ENCODE measurements around the gene SPAG6. TPM values are rescaled to one million over a fixed set of nuclear protein-coding genes. Genes with fewer than 3 reads are reported as not detected.

SPAG6 gene
- total and polyA plus RNA-seq, 9 of the 15 experiments (the other 6 are each of a cell fraction or from before 2014, with no cell fraction given): 3.5 to 23.1 (median 11.8) TPM

- Histone ChIP-seq H3K4me3 (peak within 1 kb of the TSS; percentile 78), H3K9ac (ENCODE audit: insufficient read depth in 1 of 2, low read depth in 2 of 2, low read length in 2 of 2) (peak within 1 kb of the TSS; percentile 84 to 99), H2AFZ (ENCODE audit: low read depth, low read length) (peak within 1 kb of the TSS; percentile 68), H3K4me2 (ENCODE audit: insufficient read depth, low read length) (peak within 1 kb of the TSS; percentile 81), H3K9me3 (replicated peaks; ENCODE audit: control insufficient read depth, insufficient read depth, low read depth, low read length) (no peaks in the 10 kb centered on the region), H3K36me3 (ENCODE audit: control insufficient read depth, insufficient read depth, low read length) (no peaks in the 10 kb centered on the region), H3K27me3 (ENCODE audit: control insufficient read depth in 2 of 2, insufficient read depth in 2 of 2, low read length in 2 of 2) (peaks cover 6 to 7% of the 10 kb centered on the region in 2 experiments; a peak in 3 of 5 replicates), H4K20me1 (replicated peaks; ENCODE audit: control insufficient read depth, insufficient read depth, low read length) (0 out of 2 replicates have a peak, but pooled peaks cover 6% of the 10 kb centered on the region), H3K9me1 (ENCODE audit: control insufficient read depth, insufficient read depth, low read length) (no peaks in the 10 kb centered on the region), H3K4me1 (replicated peaks in 1 of 2; ENCODE audit: control insufficient read depth in 2 of 2, insufficient read depth in 2 of 2, low read length in 2 of 2) (peaks cover 14 to 23% of the 10 kb centered on the region in 2 experiments; a peak in 3 of 5 replicates), H3K27ac (ENCODE audit: extremely low read depth, low read depth, low read length) (peak within 1 kb of the TSS; percentile 95), H3K79me2 (ENCODE audit: control insufficient read depth, insufficient read depth, low read length) (peaks cover 82% of the 10 kb centered on the region)
- CTCF ChIA-PET (ENCODE audit: low intra/inter-chr PET ratio): no interaction called here
- WGBS (ENCODE audit: insufficient coverage, low coverage, missing lambda C conversion rate): no CpG with 5 or more reads among the region's 85 CpGs
- FAIRE-seq (no peak), ATAC-seq (peak; percentile 54), DNase-seq (ENCODE audit: extremely low read depth in 1 of 4, low spot score in 3 of 4) (peak; percentile 81 to 91 (median 88))
- intact Hi-C loops (cut with micrococcal nuclease) (loop anchor here (5.0 kb wide), 1 partner anchor 192 kb away; no protein-coding TSS in a partner anchor), in situ Hi-C loops (cut with MboI) (no loop called here)
- POLR2A ChIA-PET: interaction anchor here (1.0 kb wide), 1 partner anchor 91 kb away, joined by 3 read pairs; no protein-coding TSS in a partner anchor
- no TSS peak for BruUV-seq (replicated peaks)
- TF ChIP-seq SIN3B (IDR thresholded peaks at IDR 0.05; ENCODE audit: low read depth) (no peak), FOXJ3 (CRISPR knock-in tag; IDR thresholded peaks at IDR 0.05) (no peak), ZNF699 (CRISPR knock-in tag; IDR thresholded peaks at IDR 0.05; ENCODE audit: insufficient replicate concordance) (no peak), PRPF4 (IDR thresholded peaks at IDR 0.05; ENCODE audit: insufficient read depth, low read depth, low read length, poor library complexity, severe bottlenecking) (no peak), NFRKB (IDR thresholded peaks at IDR 0.05; ENCODE audit: low read depth) (no peak), NCOA2 (IDR thresholded peaks at IDR 0.05; ENCODE audit: partially characterized antibody in 2 of 2) (no peak), CHD2 (IDR thresholded peaks at IDR 0.05; ENCODE audit: low read depth, low read length) (no peak), ASH1L (IDR thresholded peaks at IDR 0.05; ENCODE audit: borderline replicate concordance, low read depth, partially characterized antibody) (no peak), OTX1 (CRISPR knock-in tag; IDR thresholded peaks at IDR 0.05) (no peak), ZNF280A (IDR thresholded peaks at IDR 0.05; ENCODE audit: low read depth, partially characterized antibody) (no peak), ZNF740 (CRISPR knock-in tag; IDR thresholded peaks at IDR 0.05) (no peak), ZNF740 (tag; IDR thresholded peaks at IDR 0.05) (peak in 1 of 2 experiments; percentile 97; a peak in 2 of 4 replicates), STAG1 (CRISPR knock-in tag; IDR thresholded peaks at IDR 0.05; ENCODE audit: borderline replicate concordance) (no peak), KLF13 (tag; IDR thresholded peaks at IDR 0.05; ENCODE audit: borderline replicate concordance, low read depth) (no peak), MCM7 (IDR thresholded peaks at IDR 0.05) (no peak), RB1 (IDR thresholded peaks at IDR 0.05; ENCODE audit: low read depth) (peak; percentile 61; the same call in 1 of the 2 replicates), CBX3 (IDR thresholded peaks at IDR 0.05; ENCODE audit: borderline replicate concordance in 1 of 2, low read length in 2 of 2) (no peak), RBFOX2 (IDR thresholded peaks at IDR 0.05; ENCODE audit: low read depth, low read length) (no peak), RFX7 (CRISPR knock-in tag; IDR thresholded peaks at IDR 0.05) (no peak), SMAD2 (IDR thresholded peaks at IDR 0.05; ENCODE audit: low read depth, low read length) (no peak), MIER1 (IDR thresholded peaks at IDR 0.05; ENCODE audit: low read depth) (no peak), ZNF445 (CRISPR knock-in tag; IDR thresholded peaks at IDR 0.05; ENCODE audit: low read depth) (no peak)
Measured at GRCh38 chr10:22320591-22321155, 24.6 kb upstream of the SPAG6 start, which contains the start of gene BMI1. BMI1 (plus strand) TSS chr10:22321099; CDS start chr10:22326450, 5,351 bp downstream.
